ENCODE measurements around the gene SLFN12L. TPM values are rescaled to one million over a fixed set of nuclear protein-coding genes. Genes with fewer than 3 reads are reported as not detected.

Gene SLFN12L
- total RNA-seq, 1 experiment from 2014 or later = not detected

- Histone ChIP-seq H3K4me2 (ENCODE audit: low read depth, low read length, poor library complexity, severe bottlenecking) (no peak overlapping the region), H3K27me3 (ENCODE audit: low read length) (no peaks in the 10 kb centered on the region), H3K36me3 (ENCODE audit: insufficient read depth, low read length) (no peaks in the 10 kb centered on the region), H3K9ac (ENCODE audit: low read length) (no peak overlapping the region), H3K79me2 (ENCODE audit: low read length) (no peaks in the 10 kb centered on the region), H3K27ac (ENCODE audit: low read length) (no peak overlapping the region), H3K9me2 (replicated peaks; ENCODE audit: insufficient read depth, low read length) (no peaks in the 10 kb centered on the region), H2AFZ (ENCODE audit: low read length) (no peak overlapping the region), H4K20me1 (ENCODE audit: insufficient read depth, low read depth, low read length) (no peaks in the 10 kb centered on the region), H3K4me1 (ENCODE audit: low read length) (no peaks in the 10 kb centered on the region), H3K4me3 (ENCODE audit: low read length) (no peak overlapping the region), H3K9me3 (ENCODE audit: low read length) (no peaks in the 10 kb centered on the region)
- DNase-seq = no peak
These were observed 48.5 kb downstream of the SLFN12L start for GRCh38 chr17:35488991-35489390.

GRCh38 chr17:35486920-35487732, 50.4 kb downstream of the SLFN12L start:
- DNase-seq = no peak
- Histone ChIP-seq H3K4me2 (ENCODE audit: low read depth, low read length, poor library complexity, severe bottlenecking) (no peak overlapping the region), H3K36me3 (ENCODE audit: insufficient read depth, low read length) (no peaks in the 10 kb centered on the region), H3K9me2 (replicated peaks; ENCODE audit: insufficient read depth, low read length) (no peaks in the 10 kb centered on the region), H3K4me1 (ENCODE audit: low read length) (no peaks in the 10 kb centered on the region), H2AFZ (ENCODE audit: low read length) (no peak overlapping the region), H3K4me3 (ENCODE audit: low read length) (no peak overlapping the region), H4K20me1 (ENCODE audit: insufficient read depth, low read depth, low read length) (no peaks in the 10 kb centered on the region), H3K9me3 (ENCODE audit: low read length) (no peaks in the 10 kb centered on the region), H3K9ac (ENCODE audit: low read length) (no peak overlapping the region), H3K27ac (ENCODE audit: low read length) (no peak overlapping the region), H3K79me2 (ENCODE audit: low read length) (no peaks in the 10 kb centered on the region), H3K27me3 (ENCODE audit: low read length) (no peaks in the 10 kb centered on the region)

- Histone ChIP-seq H3K4me2 (ENCODE audit: low read depth, low read length, poor library complexity, severe bottlenecking) (no peak overlapping the region), H3K27me3 (ENCODE audit: low read length) (no peaks in the 10 kb centered on the region), H3K9me2 (replicated peaks; ENCODE audit: insufficient read depth, low read length) (no peaks in the 10 kb centered on the region), H2AFZ (ENCODE audit: low read length) (no peak overlapping the region), H3K9me3 (ENCODE audit: low read length) (no peaks in the 10 kb centered on the region), H3K79me2 (ENCODE audit: low read length) (no peaks in the 10 kb centered on the region), H3K27ac (ENCODE audit: low read length) (no peak overlapping the region), H3K4me3 (ENCODE audit: low read length) (no peak overlapping the region), H3K4me1 (ENCODE audit: low read length) (no peaks in the 10 kb centered on the region), H3K9ac (ENCODE audit: low read length) (no peak overlapping the region), H3K36me3 (ENCODE audit: insufficient read depth, low read length) (no peaks in the 10 kb centered on the region), H4K20me1 (ENCODE audit: insufficient read depth, low read depth, low read length) (no peaks in the 10 kb centered on the region)
- DNase-seq = no peak
These were observed 58.2 kb downstream of the SLFN12L start for GRCh38 chr17:35479271-35479670.

- Histone ChIP-seq H3K4me3 (ENCODE audit: low read length) (no peak overlapping the region), H4K20me1 (ENCODE audit: insufficient read depth, low read depth, low read length) (no peaks in the 10 kb centered on the region), H3K9me3 (ENCODE audit: low read length) (no peaks in the 10 kb centered on the region), H3K9ac (ENCODE audit: low read length) (no peak overlapping the region), H3K27ac (ENCODE audit: low read length) (no peak overlapping the region), H3K4me1 (ENCODE audit: low read length) (no peaks in the 10 kb centered on the region), H2AFZ (ENCODE audit: low read length) (no peak overlapping the region), H3K4me2 (ENCODE audit: low read depth, low read length, poor library complexity, severe bottlenecking) (no peak overlapping the region), H3K27me3 (ENCODE audit: low read length) (no peaks in the 10 kb centered on the region), H3K36me3 (ENCODE audit: insufficient read depth, low read length) (no peaks in the 10 kb centered on the region), H3K79me2 (ENCODE audit: low read length) (no peaks in the 10 kb centered on the region), H3K9me2 (replicated peaks; ENCODE audit: insufficient read depth, low read length) (no peaks in the 10 kb centered on the region)
- DNase-seq = no peak
These were observed 60.2 kb downstream of the SLFN12L start for GRCh38 chr17:35477248-35477647.

GRCh38 chr17:35476283-35476820, 61.1 kb downstream of the SLFN12L start:
- no peaks in the 10 kb centered on the region for H3K9me2 ChIP-seq (replicated peaks; ENCODE audit: insufficient read depth, low read length)
- H4K20me1 ChIP-seq (ENCODE audit: insufficient read depth, low read depth, low read length) = no peaks in the 10 kb centered on the region
- no peaks in the 10 kb centered on the region for H3K36me3 ChIP-seq (ENCODE audit: insufficient read depth, low read length)
- H3K79me2 ChIP-seq (ENCODE audit: low read length) = no peaks in the 10 kb centered on the region
- H3K4me3 ChIP-seq (ENCODE audit: low read length) = no peak overlapping the region
- H2AFZ ChIP-seq (ENCODE audit: low read length) = no peak overlapping the region
- no peak overlapping the region for H3K27ac ChIP-seq (ENCODE audit: low read length)
- H3K9me3 ChIP-seq (ENCODE audit: low read length) = no peaks in the 10 kb centered on the region
- no peaks in the 10 kb centered on the region for H3K4me1 ChIP-seq (ENCODE audit: low read length)
- H3K9ac ChIP-seq (ENCODE audit: low read length) = no peak overlapping the region
- H3K27me3 ChIP-seq (ENCODE audit: low read length) = no peaks in the 10 kb centered on the region
- DNase-seq = no peak
- no peak overlapping the region for H3K4me2 ChIP-seq (ENCODE audit: low read depth, low read length, poor library complexity, severe bottlenecking)

GRCh38 chr17:35468475-35468874, 69.0 kb downstream of the SLFN12L start:
- H3K9me3 ChIP-seq (ENCODE audit: low read length) = no peaks in the 10 kb centered on the region
- no peaks in the 10 kb centered on the region for H3K4me1 ChIP-seq (ENCODE audit: low read length)
- H3K4me3 ChIP-seq (ENCODE audit: low read length) = no peak overlapping the region
- no peaks in the 10 kb centered on the region for H3K79me2 ChIP-seq (ENCODE audit: low read length)
- H2AFZ ChIP-seq (ENCODE audit: low read length) = no peak overlapping the region
- H3K27ac ChIP-seq (ENCODE audit: low read length) = no peak overlapping the region
- no peak overlapping the region for H3K9ac ChIP-seq (ENCODE audit: low read length)
- no peaks in the 10 kb centered on the region for H3K27me3 ChIP-seq (ENCODE audit: low read length)
- no peaks in the 10 kb centered on the region for H4K20me1 ChIP-seq (ENCODE audit: insufficient read depth, low read depth, low read length)
- no peak overlapping the region for H3K4me2 ChIP-seq (ENCODE audit: low read depth, low read length, poor library complexity, severe bottlenecking)
- H3K9me2 ChIP-seq (replicated peaks; ENCODE audit: insufficient read depth, low read length) = no peaks in the 10 kb centered on the region
- no peaks in the 10 kb centered on the region for H3K36me3 ChIP-seq (ENCODE audit: insufficient read depth, low read length)
- DNase-seq = no peak

- DNase-seq = no peak
- H3K4me2 ChIP-seq (ENCODE audit: low read depth, low read length, poor library complexity, severe bottlenecking) = no peak overlapping the region
These were observed 69.7 kb downstream of the SLFN12L start for GRCh38 chr17:35467824-35468223.

GRCh38 chr17:35460354-35460851, 77.1 kb downstream of the SLFN12L start:
- Histone ChIP-seq H3K79me2 (ENCODE audit: low read length) (no peaks in the 10 kb centered on the region), H3K4me3 (ENCODE audit: low read length) (peak overlapping the region; percentile 37; the same call in 1 of the 2 replicates), H3K4me2 (ENCODE audit: low read depth, low read length, poor library complexity, severe bottlenecking) (peak overlapping the region; percentile 66), H3K36me3 (ENCODE audit: insufficient read depth, low read length) (no peaks in the 10 kb centered on the region), H3K27me3 (ENCODE audit: low read length) (no peaks in the 10 kb centered on the region), H3K9ac (ENCODE audit: low read length) (peak overlapping the region; percentile 23; the same call in 1 of the 2 replicates), H3K4me1 (ENCODE audit: low read length) (peaks cover 11% of the 10 kb centered on the region), H2AFZ (ENCODE audit: low read length) (0 out of 2 replicates have a peak overlapping the region, but pooled peaks have one; percentile 69), H4K20me1 (ENCODE audit: insufficient read depth, low read depth, low read length) (no peaks in the 10 kb centered on the region), H3K27ac (ENCODE audit: low read length) (no peak overlapping the region), H3K9me2 (replicated peaks; ENCODE audit: insufficient read depth, low read length) (no peaks in the 10 kb centered on the region), H3K9me3 (ENCODE audit: low read length) (no peaks in the 10 kb centered on the region)
- DNase-seq = peak; percentile 71

More at GRCh38 chr17:35467824-35468223, 69.7 kb downstream of the SLFN12L start:
- no peaks in the 10 kb centered on the region for H3K79me2 ChIP-seq (ENCODE audit: low read length)
- no peak overlapping the region for H2AFZ ChIP-seq (ENCODE audit: low read length)
- no peaks in the 10 kb centered on the region for H3K9me3 ChIP-seq (ENCODE audit: low read length)
- no peaks in the 10 kb centered on the region for H3K4me1 ChIP-seq (ENCODE audit: low read length)
- H3K36me3 ChIP-seq (ENCODE audit: insufficient read depth, low read length) = no peaks in the 10 kb centered on the region
- H3K27me3 ChIP-seq (ENCODE audit: low read length) = no peaks in the 10 kb centered on the region
- H3K9ac ChIP-seq (ENCODE audit: low read length) = no peak overlapping the region
- H3K9me2 ChIP-seq (replicated peaks; ENCODE audit: insufficient read depth, low read length) = no peaks in the 10 kb centered on the region
- H4K20me1 ChIP-seq (ENCODE audit: insufficient read depth, low read depth, low read length) = no peaks in the 10 kb centered on the region
- H3K4me3 ChIP-seq (ENCODE audit: low read length) = no peak overlapping the region
- H3K27ac ChIP-seq (ENCODE audit: low read length) = no peak overlapping the region
